ENCODE data around the gene AGPAT4.

DNA sequence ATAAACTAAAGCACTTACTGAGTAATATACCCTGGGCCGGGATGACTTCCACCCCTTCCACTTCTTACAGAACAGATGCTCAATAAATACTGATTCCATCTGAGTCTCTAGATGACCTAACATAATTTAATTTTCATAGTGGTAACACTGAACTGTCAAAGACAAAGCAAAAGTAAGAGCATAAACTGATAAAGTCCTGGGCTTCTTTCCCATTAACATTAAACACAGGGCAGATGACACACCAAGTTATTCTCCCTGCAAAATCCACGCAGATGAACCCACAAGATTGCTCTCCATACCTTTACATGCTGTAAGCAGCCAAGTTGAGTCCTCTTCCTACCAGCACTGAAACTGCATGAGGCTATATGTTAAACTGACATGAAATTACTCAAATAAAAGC, 27.1 kb downstream of the AGPAT4 start:
- TF ChIP-seq, protein P1, sequence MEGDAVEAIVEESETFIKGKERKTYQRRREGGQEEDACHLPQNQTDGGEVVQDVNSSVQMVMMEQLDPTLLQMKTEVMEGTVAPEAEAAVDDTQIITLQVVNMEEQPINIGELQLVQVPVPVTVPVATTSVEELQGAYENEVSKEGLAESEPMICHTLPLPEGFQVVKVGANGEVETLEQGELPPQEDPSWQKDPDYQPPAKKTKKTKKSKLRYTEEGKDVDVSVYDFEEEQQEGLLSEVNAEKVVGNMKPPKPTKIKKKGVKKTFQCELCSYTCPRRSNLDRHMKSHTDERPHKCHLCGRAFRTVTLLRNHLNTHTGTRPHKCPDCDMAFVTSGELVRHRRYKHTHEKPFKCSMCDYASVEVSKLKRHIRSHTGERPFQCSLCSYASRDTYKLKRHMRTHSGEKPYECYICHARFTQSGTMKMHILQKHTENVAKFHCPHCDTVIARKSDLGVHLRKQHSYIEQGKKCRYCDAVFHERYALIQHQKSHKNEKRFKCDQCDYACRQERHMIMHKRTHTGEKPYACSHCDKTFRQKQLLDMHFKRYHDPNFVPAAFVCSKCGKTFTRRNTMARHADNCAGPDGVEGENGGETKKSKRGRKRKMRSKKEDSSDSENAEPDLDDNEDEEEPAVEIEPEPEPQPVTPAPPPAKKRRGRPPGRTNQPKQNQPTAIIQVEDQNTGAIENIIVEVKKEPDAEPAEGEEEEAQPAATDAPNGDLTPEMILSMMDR (IDR thresholded peaks at IDR 0.05; ENCODE audit: low read depth, low read length) = no peak
- TF ChIP-seq POLR2A (IDR thresholded peaks at IDR 0.05; ENCODE audit: extremely low read depth, insufficient read length) = no peak

All from NB4 (cell line).